Measurements from ENCODE around the gene ZNF778.
"Not testable (repeated sequence)": the region's sequence is repeated elsewhere in the genome, so short reads cannot be mapped to it uniquely, and the experiment has no call there.

ZNF778 gene

GRCh38 chr16:89217138-89217387 lies 440 bp upstream of the ZNF778 start:
- no peak for DNase-seq (ENCODE audit: low spot score)

GRCh38 chr16:89219365-89219764 lies 1.9 kb downstream of the ZNF778 start:
- no peak for DNase-seq (ENCODE audit: low spot score)

- no peak for DNase-seq (ENCODE audit: low spot score)
Measured at GRCh38 chr16:89221604-89222003, 4.1 kb downstream of the ZNF778 start.

- no peak for DNase-seq (ENCODE audit: low spot score)
Measured at GRCh38 chr16:89222931-89223330, 5.4 kb downstream of the ZNF778 start.

- DNase-seq (ENCODE audit: low spot score) = no peak
Measured at GRCh38 chr16:89224665-89225064, 7.2 kb downstream of the ZNF778 start.

- peak; percentile 77 for DNase-seq (ENCODE audit: low spot score)
Measured at GRCh38 chr16:89230255-89230654, 12.8 kb downstream of the ZNF778 start.

GRCh38 chr16:89232107-89232506 lies 14.6 kb downstream of the ZNF778 start:
- no peak for DNase-seq (ENCODE audit: low spot score)

GRCh38 chr16:89233678-89234490 lies 16.4 kb downstream of the ZNF778 start:
- no peak for DNase-seq (ENCODE audit: low spot score)

- DNase-seq (ENCODE audit: low spot score) = no peak
Measured at GRCh38 chr16:89237733-89238132, 20.2 kb downstream of the ZNF778 start.

- DNase-seq (ENCODE audit: low spot score) = peak; percentile 83
Measured at GRCh38 chr16:89241187-89242007, 23.9 kb downstream of the ZNF778 start.

GRCh38 chr16:89242795-89243200 lies 25.3 kb downstream of the ZNF778 start:
- no peak for DNase-seq (ENCODE audit: low spot score)

GRCh38 chr16:89243664-89244063 lies 26.2 kb downstream of the ZNF778 start:
- no peak for DNase-seq (ENCODE audit: low spot score)

- DNase-seq (ENCODE audit: low spot score) = not testable (repeated sequence)
Measured at GRCh38 chr16:89244264-89244663, 26.8 kb downstream of the ZNF778 start.

GRCh38 chr16:89244754-89245153 lies 27.3 kb downstream of the ZNF778 start:
- no peak for DNase-seq (ENCODE audit: low spot score)

- no peak for DNase-seq (ENCODE audit: low spot score)
Measured at GRCh38 chr16:89246383-89246902, 28.9 kb downstream of the ZNF778 start.

- peak; percentile 89 for DNase-seq (ENCODE audit: low spot score)
Measured at GRCh38 chr16:89246903-89247733, 29.6 kb downstream of the ZNF778 start.

GRCh38 chr16:89247734-89248075 lies 30.2 kb downstream of the ZNF778 start:
- not testable (repeated sequence) for DNase-seq (ENCODE audit: low spot score)

- no peak for DNase-seq (ENCODE audit: low spot score)
Measured at GRCh38 chr16:89248196-89248982, 30.9 kb downstream of the ZNF778 start.

- DNase-seq (ENCODE audit: low spot score) = no peak
Measured at GRCh38 chr16:89253548-89254287, 36.2 kb downstream of the ZNF778 start.

GRCh38 chr16:89256651-89257254 lies 39.2 kb downstream of the ZNF778 start:
- DNase-seq (ENCODE audit: low spot score) = no peak
